Bone marrow (tissue), 2 donors: ENCODE data around the gene DCX.

Experiments used
- DNase-seq, 2 donors: peaks; one replicate each; lab custom pipeline; 2025; lab: John Stamatoyannopoulos, UW

The DCX gene

DNA sequence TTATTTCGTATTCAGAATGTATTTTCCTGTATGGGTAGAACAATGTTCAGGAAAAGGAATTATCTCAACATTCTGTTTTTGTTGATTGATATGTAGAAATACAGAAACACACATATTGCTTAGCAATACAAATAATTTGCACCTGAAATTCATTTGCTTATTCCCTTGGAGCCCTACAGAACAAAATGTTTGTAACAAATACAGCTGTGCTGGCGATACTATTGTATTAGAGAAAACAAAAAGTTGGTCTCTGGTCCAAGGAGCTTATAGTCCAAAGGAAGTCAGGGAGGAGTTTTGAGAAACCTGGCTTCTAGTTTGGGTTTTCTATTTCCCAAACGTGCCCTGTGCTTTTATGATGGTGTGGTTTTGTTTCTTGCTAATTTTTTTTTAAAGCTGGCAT, 104.0 kb downstream of the DCX start:
- DNase-seq: no peak

DNA sequence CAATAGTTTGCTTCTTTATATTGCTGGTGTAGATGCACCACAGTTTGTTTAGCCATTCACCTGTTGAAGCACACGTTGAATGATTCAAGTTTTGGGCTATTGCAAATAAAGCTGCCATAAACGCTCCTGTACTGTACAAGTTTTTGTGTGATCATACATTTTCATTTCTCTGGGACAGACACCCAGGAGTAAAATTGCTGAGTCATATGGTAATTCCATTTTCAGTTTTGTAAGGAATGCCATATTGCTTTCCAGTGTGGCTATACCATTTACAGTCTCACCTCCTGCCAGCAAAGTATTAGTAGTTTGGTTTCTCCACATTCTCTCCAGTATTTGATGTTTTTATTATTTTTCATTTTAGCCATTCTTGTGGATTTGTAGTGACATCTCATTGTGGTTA, 109.7 kb downstream of the DCX start:
- DNase-seq: no peak

DNA sequence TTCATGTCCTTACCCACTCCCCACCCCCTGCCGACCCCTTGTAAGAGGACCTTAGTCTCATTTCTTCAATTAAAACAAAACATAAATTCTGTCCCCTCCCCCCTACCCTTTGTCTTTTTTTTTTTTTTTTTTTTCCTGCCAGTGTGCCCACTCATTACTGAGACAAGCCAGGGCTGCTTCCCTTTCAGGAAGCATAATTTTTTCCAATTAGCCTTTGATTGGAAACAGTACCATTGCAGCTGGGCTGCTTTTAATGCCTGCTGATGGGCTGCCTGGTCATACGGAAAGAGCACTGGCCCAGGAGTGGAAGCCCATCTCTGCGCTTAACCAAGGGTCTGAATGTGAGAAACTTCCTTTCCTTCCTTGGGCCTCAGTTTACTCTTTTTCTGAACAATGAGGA, 123.2 kb downstream of the DCX start:
- DNase-seq: no peak

DNA sequence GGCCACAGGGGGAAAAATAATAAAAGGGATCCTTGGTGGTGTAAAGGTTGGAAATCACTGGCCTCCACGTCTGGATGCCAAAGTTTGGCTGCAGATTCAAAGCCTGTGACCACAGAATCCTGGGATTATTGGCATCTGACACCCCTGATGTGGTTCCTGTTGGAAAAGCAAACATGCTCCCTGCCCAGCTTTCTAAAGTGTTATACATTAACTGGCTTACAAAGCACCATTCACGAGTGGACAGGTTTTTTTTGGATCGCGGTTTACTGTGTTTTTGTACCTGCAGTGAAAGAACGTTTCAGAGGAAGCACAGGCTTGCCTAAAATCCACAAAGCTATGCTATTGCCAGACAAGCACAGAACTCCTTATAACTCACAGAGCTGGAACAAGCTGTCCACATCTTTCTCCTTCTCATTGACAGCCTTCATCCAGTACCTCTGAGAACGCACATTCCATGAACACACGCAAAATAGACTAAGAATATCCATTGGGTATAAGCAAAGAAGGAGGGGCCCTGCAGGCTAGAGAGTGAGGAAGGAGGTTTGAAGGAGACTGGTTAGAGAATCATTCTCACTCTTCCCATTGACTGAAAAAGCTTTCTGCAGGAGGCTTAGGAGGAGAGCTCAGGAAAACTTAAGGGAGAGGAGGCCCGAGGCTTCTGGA, 127.2 kb downstream of the DCX start:
- DNase-seq: no peak

DNA sequence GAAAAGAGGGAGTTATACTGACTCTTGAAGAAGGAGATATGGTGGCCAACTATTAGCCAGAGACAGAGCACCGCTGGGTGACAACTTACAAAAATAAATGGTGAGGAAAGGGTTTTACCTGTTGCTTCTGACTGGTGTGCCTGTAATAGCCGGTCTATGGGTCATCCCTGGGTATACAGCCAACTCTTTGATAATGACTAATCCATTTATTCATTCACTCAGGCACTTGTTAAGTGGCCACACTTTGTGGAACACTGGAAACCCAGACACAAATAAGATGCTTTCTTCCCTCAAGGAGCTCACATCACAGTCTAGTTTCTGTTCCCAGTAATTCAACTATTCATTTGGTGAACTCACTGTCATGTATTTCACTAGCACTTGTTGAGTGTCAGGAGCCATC, 128.5 kb downstream of the DCX start:
- DNase-seq: no peak

DNA sequence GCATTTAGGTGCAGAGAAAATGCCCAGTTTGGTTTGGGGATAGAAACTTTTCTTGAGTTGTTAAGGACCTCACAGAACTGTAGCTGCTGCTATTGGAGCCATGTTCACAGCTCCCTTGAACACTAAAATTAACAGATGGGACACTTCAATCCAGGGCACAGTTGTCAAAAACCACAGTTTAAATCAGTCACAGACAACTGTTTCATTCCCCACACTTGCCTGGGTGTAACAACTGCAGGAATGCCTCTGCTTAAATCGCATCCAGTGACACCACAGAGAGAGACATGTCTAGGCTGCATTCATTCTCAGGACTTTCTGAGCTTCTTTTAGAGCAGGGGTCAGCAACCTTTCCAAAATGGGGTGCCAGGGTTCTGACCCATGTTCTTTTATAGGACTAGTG, 129.0 kb downstream of the DCX start:
- no peak for DNase-seq

DNA sequence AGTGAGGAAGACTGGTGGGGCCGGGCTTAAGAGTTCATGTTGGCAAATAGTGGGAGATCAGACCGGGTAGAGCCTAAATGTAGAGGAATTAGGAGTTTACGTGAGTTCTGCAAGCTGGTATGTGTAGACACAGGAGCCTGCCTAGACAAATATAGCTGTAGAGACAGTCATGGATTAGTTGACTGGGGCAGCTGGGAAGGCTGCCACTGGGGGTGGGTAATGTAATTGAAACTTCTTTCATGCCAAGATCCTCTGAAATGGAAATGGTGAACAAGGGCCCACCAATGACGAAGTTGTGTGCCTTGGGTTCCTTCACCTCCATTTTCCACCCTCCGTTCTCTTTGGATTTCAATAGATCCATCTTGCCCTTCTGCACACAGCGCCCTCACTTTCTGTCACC, 129.9 kb downstream of the DCX start:
- no peak for DNase-seq

DNA sequence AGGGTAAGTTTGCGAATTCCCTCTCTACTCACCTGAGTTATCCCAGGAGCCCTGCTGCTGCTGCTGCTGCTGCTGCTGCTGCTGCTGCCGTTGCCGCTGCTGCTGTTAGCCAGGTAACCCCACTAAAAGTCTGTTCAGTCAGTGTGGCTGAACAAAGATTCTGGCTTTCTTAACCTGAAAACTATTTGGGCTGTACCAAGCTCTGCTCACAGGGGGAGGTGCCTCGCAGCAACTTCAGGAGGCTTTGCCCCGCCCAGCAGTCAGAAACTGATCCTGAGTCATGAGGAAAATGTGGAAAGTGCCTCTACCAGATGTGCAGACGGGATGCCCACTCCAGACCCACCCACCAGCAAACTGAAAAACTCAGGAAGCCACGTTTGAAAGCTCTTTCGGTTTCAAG, 141.7 kb downstream of the DCX start, which contains the start of gene CAPN6:
TSS of gene CAPN6 (minus strand) at position 145 of the 400 bp plus-strand sequence. CDS start 6,547 bp downstream, outside the sequence.
- no peak for DNase-seq

DNA sequence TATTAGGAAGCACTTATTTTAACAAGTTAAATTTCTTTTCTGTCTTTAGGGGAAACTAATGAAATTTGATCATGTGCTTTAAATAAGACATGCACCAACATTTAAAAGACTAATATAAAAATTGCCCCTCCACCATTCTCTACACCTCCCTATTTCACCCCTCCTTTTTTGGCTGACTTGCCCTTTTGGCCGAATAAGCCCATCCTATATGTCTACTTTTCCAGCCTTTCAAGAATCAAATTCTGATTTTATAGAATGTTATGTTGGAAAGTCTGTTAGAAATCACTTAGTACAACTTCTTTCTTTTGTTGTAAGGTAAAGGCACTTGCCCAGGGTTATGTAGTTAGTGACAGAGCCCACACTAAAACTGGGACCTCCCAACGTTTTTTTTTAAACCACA, 143.5 kb downstream of the DCX start:
- no peak for DNase-seq

DNA sequence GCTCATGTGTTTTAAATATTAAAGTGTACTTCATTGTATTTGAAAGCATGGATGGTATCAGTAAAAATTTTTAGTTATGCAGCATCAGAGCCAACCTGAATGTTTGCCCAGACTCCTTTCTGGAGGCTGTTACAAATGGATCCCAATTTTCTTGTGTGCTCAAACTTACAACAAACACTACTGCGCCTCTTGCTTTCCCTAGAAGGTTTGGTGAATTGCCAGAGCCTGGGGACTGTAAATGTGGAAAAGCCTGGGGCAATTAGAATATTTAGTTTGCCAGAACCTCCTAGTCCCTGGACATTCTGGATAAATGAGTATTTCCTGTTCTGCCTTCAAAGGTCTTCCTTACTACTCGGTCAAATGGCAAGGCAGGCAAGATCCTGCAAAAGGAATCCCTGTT, 146.5 kb downstream of the DCX start:
- DNase-seq: no peak

DNA sequence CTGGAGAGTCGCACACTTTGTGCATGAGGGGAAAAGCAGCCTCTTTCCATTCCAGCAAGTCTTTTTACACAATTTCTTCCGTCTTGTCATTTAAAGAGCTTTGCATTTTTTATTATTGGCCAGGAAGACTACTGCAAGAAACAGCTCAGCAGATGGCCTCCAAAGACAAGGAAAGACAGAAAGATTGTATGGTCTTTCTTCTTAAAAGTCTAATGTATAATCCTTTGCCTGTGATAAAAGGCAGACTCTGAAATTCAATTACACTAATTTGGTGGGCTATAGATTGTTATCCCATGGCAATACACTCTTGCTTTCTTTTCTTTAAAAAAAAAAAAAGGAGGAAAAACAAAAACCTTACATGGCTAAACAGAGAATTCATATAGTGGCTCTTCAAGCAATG, 147.6 kb downstream of the DCX start:
- no peak for DNase-seq

DNA sequence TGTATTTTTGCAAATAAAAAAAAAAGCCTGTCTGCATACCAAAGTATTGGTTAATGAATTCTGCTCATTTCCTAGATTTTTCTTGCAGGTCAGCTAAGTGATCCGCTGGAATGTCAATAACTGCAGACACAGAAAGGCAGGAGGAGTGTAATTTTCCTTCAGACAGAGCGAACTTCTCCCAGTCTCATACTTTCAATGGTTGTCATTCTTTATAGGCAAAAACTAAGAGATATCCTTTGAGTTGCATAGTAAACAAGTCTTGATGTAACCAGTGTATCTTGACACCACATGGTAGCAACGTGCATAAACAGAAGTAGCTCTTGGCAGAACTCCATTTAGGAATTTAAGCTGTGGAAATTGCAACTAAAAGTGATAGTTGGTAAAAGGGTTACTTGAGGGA, 149.9 kb downstream of the DCX start:
- DNase-seq: no peak

DNA sequence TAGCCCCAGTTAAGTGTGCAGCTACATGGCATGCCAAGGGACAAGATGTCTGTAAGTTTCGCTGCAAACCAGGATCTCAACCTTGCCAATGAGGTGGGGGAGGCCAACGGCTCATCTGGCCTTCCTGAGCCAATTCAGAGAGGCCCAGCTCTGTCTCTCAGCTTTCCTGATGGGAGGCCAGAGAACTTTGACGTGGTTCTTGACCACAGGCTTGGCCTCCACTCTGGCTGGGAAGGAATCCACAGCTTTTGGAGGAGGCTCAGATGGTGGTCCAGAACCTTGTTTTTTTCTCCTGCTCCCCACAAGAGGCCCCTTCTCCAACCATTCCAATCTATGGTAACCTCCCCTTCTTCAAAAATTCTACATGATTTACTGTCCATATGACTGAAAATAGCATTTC, 151.5 kb downstream of the DCX start:
- no peak for DNase-seq

DNA sequence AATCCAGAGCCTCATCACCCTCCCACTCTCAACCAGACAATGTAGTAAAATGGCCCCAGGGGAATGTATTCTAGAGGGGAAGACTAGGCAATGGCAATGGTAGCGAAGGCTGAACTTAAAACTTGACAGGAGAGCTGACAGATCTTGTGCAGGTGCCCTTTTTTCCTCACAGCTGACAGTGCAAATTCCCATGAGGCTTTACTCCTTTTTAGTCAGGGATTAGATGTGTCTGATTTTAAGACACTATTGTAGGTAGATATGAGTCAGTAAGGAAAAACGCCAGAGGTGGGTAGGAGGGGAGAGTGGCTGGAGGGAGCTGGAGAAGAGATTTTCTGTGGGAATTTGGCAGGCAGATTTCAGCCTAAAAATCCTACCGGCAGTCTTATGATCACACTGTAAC, 152.4 kb downstream of the DCX start:
- no peak for DNase-seq

DNA sequence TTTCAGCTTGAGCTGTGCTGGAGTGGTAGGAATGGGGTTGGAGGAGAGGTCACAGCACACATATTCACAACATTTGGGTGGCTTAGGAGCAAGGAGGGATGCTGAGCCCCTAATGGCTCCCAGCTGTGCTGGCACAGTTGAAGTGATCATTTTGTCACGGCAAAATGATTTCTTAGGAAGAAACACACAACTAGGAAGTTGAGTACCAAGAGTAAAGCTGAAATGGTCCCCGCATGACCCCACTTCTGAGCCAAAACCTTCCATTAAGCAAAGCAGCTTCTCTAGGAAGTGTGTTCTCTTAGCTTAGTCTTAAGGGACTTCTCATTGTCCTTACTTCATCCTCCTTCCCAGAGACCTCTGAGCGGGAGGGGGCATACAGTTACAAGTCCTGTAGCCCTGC, 154.3 kb downstream of the DCX start:
- no peak for DNase-seq

DNA sequence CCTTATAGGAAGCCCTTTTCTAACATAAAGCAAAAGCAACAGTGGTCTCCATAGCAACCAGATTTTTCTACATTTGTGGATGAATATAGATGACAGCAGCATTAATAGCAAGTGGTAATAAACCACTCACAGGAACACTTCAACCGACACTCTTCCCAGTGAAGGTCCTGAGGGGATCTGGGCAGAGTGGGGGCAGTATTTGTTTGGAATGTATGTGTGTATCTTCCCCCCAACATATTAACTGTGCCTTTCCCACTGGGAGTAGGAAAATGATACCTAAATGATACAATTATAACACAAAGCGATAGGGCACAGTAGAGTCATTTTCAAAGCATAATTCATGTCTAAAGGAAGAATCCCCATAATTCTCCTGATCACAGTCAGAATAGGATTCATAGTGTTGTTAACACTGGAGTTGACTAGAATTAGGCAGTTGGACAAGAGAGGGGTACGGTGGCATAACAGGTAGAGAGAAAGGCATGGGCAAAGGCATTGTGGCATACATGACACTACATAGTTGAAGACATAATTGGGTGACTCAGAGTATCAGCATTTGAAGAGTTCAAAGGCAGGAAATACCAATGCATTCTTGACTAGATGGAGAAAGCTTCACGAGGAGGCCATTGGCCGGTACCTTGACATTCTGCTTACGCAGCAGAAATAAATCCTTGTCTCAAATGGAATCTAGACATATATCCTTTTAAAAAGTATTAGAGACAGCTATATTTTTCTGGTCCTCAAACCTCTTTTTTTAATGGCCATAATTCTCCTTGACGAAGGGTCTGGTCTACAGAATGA, 156.9 kb downstream of the DCX start:
- no peak for DNase-seq

DNA sequence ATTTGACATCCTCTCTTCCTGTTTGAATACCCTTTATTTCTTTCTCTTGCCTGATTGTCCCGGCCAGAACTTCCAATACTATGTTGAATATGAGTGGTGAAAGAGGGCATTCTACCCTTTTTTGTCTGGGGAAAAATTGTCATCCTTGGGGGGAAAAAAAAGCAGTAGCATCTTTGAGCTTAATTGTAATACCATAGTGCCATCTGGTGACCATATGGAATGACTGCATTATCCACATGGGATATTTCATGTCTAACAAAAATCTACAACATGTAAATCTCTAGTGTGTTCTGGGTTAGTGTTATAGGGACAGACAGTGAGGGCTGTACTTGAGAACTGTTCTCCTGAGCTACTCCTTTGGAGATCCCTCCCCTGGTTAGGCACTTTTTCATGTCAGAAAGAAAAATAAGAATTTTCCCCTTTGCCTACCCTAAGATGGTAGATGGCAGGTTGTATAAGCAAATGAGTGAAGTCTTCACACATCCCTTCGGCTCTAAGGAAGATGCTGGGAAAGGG, 167.7 kb downstream of the DCX start:
- DNase-seq: no peak
